Measurements from ENCODE around the gene LRRC27.

LRRC27 gene

DNA sequence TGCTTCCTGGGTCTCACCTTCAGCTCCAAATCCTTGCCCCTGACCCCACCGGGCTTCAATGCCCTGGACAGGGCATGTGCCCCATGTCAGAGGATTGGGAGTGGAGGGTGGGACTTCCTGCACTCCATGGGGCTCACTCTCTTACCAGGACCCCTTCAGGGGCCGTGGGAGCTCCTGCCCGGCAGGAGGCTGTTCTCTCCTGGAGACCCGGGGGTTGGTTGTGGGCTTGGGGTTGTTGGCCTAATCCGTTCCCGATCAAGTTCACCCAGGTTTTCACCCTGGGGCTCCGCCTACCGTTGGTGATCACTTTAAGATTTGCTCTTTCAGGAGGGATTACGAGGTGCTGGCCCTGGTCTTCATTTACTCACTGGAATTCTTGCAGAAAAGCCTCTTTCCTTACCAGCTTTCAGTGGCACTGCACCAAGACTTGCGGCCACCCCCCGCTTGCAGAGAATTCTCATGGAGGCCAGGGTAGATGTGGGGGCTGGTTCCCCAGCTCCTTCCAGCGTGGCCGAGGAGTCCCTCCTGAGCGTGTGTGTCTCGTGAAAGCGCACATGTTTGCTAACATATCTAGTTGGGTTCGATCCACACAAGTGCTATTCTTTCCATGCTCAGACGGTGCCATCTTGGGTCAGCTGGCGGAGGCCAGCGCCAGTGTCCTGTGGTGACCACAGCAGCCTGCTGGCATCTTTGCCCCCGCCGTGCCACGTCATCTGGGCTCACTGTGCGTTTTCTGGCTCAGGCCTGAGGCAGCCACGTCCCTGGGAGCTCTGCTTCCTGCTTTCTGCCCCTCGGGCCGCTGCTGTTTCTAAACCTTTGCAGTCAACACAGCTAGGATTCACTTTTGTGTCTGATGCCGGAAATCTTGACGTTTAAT lies 80.6 kb downstream of the LRRC27 start:
- DNase-seq (ENCODE audit: low read depth in 2 of 3, low spot score in 1 of 3): no peak

DNA sequence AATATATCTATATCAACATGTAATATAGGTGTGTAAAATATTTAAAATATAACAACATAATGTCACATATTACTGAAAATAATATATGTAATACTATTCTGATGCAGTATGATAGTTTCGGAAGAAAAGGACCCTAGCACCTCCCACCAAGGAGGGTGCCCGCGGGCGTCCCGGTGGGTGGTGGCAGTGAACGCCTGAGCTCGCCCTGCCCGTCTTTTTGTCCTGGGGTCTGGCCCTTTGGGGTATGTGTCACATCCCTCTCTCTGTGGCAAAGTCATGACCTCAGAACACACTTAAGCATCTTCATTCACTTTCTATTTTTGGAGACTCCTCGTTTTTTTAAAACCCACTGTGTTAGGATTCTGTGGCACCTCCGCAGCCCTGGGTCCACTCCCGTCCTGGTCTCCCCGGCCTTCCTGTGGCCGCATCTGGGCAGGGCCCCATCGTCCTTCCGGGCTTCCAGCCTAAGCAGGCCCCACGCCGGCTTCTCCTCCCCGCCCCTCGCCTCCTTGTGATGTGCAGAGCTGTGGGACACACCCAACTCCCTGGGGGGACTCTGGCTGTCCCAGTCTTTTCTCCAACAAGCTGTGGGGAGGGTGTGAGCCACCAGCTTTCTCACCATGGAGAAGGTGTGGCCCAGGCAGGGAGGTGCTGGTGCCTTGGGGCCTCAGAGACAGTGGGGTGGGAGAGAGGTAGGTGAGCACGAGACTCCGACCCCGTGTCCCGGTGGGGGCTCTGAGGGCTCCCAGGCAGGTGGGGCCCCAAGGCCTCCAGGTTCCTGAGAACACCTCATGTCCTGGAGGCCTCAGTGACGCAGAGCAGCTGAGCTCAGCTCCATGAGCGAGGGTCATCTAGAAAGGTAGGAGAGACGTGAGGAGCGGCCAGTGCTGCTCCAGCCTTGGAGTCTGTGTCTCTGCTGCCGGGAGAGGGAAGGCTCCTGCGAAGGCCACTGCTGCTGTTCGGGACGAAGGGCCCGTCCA lies 81.5 kb downstream of the LRRC27 start:
- DNase-seq (ENCODE audit: low read depth in 2 of 3, low spot score in 1 of 3): no peak

DNA sequence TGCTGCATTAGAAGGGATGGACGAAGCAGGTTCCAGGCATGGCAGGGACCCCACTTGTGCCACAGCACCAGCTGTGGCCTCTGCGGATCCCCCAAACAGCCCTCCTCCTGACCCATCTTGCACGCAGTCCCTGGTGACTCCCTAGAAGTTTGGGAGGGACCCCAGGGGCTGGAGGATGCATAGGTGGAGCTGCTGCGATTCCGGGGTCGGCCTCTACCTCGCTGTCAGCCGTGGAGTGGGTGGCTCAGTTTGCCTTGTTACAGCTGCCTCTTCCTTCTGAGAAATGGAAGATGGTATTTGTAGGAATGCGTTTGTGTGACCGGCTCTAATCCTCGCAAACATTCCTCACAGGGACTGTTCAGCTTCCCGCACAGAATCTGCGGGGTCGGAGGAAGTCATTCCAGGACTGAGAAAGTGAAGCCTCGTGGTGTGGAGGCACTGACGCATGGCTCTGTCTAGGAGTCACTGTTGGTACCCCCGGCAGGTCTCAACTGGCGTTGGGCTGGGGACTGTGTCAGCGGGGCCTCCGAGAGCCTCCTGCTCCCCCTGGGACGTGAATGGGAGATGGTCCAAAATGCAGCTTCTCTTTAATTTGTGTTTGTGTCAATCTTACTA lies 82.5 kb downstream of the LRRC27 start:
- no peak for DNase-seq (ENCODE audit: low read depth in 2 of 3, low spot score in 1 of 3)

DNA sequence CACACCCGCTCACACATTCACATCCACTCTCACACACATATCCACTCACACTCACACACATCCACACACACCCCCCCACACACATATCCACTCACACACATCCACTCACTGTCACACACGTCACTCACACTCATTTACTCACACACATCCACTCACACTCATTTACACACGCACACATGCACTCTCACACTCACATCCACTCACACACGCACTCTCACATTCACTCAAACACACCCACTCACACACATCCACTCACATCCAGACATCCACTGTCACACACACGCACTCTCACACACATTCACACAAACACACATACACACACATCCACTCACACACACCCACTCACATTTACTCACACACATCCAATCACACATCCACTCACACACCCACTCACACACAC lies 83.3 kb downstream of the LRRC27 start:
- no peak for DNase-seq (ENCODE audit: low read depth in 2 of 3, low spot score in 1 of 3)

DNA sequence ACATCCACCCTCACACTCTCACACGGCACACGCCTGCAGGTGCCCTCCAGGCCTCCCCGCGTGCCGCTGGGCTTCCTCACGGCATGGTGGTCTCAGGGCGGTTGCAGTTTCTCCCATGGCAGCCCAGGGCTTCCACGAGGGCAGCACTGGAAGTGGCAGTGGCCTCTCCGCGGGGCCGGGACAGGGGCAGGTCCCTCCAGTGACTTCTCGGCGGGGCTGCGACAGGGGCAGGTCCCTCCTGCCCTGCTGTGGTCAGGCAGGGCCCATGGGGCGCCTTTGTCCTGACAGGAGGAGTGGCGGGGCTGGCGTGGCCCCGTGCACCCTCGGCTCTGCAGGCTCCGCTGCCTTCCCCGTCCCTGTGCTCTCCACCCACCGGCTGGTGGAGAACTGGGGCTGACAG lies 84.0 kb downstream of the LRRC27 start:
- DNase-seq (ENCODE audit: low read depth in 2 of 3, low spot score in 1 of 3): no peak

DNA sequence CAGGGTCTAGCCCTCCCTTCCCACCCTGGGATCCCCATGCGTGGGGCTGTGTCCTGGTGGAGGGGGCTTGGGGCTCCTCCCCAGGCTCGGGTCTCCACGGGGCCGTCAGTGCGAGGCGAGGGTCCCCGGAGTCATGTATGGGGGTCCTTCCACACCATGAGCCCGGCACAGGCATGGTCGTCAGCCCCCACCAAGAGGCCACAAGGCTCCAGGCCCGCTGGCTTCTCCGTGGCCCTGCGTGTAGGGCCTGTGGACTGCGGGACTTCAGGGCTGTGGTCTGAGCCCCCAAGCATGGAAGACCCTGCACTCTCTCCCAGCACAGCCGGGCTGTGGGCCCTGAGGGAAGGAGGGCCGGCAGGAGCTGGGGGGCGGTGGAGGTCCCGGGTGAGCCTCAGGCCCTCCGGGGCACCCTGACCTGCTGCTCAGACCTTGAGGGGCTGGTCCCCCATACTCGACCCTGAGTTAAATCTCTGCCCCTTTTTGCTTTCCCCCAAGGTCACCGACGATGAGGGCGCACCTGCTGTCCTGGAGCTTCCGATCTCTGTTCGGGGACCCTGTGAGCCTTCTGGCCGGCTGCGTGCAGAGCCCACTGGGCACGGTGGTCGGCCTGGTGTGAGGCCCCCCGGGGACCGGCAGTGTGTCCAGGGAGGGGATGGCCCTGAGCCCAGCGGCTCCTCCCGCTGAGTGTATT lies 84.7 kb downstream of the LRRC27 start:
- no peak for DNase-seq (ENCODE audit: low read depth in 2 of 3, low spot score in 1 of 3)

DNA sequence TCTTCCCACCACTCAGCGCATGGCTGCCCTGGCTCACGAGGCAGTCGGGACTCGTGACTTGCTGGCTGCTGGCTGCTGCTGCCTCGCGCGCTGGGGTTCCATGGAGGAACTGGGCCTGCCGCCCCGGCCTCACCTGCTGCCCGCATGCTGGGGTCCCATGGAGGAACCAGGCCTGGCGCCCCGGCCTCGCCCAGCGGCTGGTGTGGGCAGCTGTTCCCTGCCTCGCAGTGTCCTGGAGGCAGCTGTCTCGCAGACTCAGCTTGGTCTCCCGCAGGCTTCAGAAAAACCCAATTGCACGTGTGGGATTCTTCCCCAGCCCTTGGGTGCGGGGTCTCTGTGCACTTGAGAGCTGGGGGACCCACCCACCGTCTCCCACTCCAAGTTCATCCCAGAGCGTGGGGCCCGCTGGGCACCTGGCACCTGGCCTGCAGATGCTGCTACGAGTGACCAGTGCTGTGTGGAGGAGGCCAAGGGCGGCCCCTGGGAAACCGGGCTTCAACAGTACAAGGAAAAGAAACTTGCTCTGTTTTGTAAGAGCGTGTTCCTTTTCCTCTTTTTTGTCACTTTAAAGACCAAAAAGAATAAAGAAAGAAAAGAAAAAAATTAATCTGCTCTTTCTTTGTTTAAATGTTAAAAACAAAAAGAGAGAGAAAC lies 85.4 kb downstream of the LRRC27 start:
- DNase-seq (ENCODE audit: low read depth in 2 of 3, low spot score in 1 of 3): no peak

DNA sequence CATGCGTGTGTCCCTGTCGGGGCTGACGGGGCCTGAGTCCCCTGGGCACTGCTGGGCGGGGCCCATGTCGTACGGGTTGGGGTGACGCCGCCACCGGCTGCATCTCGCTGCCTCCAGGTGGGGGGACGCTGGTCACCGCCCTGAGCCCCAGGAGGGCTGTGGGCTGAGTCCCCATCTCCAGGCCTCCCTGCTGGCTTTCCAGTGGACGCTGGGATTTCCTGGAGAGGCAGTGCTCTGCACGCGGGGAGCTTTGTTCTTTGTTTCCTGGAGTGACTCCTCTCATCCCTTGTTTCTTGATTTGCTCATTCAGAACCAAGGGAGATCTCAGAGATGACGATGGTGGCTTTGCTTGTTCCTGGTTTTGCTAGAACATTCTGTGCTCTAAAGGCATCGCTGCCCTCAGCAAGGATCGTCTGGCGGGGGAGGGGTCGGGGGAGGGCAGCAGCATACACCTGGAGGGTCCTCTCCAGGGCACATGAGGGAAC lies 86.0 kb downstream of the LRRC27 start:
- no peak for DNase-seq (ENCODE audit: low read depth in 2 of 3, low spot score in 1 of 3)

DNA sequence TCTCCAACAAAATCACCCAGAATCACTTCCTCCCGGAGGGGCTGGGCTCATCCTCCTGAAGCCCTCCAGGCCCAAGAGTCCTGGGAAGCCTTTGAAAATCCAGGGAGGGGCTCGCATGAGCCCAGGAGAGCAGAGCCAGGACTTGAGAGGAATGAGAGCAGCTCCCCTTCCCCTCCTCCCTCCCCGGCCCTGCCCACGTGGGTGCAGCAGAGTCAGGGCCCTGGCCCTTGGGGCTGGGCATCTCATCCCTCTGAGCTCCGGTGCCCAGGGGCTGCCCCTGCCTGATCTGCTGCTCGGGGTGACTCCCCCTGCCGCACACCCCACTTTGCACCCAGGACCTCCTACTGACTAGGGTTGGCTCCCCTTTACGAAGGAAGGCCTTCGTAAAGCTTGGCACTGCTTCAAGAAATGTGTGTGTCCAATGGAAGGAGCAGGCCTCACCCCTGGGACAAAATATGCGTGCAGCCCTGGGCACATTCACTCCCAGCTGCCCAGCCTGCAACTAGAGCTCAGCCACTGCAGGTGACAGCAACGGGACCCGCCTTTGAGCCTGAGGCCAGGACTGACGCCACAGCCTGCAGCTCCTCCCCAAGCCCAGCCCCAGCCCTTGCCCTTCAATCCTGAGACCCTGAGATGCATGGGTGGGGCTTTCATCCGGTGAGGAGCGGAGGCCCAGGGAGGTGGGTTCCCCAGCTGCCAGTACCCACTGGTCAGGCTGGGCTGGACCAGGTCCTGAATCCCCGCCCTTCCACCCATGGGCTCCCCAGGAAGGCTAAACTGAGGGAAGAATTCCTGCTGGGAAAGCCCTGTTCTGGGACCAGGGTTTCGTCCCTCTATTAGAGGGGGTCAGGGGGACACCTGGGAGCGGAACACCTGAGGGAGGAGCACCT lies 86.8 kb downstream of the LRRC27 start:
- no peak for DNase-seq (ENCODE audit: low read depth in 2 of 3, low spot score in 1 of 3)

DNA sequence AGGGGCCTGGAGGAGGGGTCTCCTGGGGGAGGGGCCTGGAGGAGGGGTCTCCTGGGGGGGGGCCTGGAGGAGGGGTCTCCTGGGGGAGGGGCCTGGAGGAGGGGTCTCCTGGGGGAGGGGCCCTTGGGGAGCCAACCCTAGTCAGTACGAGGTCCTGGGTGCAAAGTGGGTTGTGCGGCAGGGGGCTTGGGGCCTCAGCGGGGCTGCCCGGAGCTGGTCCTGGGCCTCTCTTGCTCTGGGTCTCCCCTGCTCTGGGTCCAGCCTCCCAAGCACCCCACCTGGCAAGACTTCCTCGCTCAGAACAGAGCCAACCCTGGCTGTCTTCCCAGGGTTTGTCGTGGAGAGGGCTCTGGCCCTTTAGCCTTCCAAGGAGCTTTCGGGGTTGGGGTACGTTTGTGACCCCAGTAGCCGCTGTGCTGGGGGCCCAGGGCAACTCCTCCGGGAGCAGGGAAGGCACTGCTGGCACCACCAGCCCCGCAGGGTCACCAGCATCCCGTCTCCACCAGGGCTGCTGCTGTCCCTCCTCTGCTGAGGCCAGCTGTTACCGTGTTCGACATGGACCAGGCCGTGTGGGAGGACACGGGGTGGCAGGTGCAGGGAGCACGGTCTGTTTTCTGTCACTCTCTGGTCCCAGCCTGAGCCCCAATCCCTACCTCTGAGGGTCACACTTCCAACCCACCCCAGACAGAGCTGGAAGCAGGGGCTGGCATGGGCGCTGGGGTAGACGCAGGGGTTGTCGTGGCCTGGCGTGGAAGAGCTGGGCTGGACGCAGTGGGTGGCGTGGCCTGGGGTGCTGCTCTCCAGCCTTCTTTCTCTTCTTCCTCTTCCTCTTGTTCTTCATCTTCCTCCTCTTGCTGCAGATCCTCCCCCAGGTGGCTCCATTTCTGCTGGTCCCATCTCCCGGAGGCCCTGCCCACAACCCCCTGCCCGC lies 87.8 kb downstream of the LRRC27 start:
- no peak for DNase-seq (ENCODE audit: low read depth in 2 of 3, low spot score in 1 of 3)

DNA sequence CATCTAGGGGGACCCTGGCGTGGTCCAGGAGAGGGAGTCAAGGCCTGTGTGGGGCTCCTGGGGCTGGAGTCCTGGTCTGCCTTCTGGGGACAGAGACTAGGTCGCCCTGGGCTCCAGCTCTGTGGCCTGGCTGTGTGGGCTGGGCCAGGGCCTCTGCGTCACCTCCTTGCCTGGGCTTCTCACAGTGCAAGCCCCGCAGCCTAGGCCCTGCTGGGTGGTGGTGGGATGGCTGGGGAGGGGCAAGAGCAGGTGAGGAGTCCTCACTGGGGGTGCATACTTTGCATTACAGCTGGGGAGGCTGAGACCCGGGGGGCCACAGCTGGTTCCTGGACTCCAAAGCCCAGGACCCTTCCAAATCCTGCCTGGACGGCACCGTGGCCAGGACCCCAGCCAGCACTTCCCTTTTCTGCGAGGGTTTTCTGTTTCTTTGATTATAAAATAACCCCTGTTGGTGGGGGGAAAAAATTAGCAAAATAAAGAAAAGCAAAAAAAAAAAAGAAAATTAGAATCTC lies 88.5 kb downstream of the LRRC27 start:
- DNase-seq (ENCODE audit: low read depth in 2 of 3, low spot score in 1 of 3): no peak

DNA sequence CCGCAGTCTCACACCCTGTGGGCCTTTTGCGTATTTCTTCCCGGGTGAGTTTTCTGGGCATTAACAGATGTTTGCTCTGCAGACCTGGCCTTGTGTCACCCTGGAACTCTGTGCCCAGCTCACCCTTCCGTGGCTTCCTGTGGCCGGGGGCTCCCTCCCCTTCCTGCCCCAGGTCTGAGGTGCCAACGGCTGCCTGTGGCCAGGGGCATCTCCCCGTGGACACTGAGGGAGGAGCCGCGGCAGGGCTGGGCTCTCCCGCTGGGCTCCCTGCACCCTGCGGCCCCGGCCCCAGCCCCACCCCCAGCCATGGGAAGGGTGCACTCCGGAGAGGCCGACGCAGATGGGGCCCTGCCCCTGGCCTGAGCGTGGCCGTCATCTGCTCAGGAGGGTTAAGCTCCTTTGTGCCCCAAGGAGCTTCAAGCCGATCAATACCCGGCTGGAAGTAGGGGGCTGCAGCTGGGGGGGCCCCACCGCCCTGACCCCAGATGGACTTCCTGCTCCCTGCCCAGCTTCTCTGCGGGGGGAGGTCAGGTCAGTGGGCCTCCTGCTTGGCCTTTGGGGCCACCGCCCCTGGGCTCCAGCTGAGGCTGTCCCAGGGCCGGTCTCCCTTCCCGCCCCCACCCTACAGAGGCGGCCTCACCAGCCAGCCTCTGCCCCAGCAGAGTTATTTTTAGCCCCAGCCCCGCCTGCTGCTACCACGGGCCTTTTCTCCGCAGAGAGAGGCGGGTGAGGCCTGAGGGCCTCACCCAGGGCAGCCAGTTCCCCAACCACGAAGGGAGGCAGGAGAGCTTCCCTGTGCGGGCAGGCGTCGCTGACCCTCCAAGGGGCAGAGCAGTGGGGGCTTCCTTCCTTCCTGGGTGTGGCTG lies 89.2 kb downstream of the LRRC27 start:
- no peak for DNase-seq (ENCODE audit: low read depth in 2 of 3, low spot score in 1 of 3)

DNA sequence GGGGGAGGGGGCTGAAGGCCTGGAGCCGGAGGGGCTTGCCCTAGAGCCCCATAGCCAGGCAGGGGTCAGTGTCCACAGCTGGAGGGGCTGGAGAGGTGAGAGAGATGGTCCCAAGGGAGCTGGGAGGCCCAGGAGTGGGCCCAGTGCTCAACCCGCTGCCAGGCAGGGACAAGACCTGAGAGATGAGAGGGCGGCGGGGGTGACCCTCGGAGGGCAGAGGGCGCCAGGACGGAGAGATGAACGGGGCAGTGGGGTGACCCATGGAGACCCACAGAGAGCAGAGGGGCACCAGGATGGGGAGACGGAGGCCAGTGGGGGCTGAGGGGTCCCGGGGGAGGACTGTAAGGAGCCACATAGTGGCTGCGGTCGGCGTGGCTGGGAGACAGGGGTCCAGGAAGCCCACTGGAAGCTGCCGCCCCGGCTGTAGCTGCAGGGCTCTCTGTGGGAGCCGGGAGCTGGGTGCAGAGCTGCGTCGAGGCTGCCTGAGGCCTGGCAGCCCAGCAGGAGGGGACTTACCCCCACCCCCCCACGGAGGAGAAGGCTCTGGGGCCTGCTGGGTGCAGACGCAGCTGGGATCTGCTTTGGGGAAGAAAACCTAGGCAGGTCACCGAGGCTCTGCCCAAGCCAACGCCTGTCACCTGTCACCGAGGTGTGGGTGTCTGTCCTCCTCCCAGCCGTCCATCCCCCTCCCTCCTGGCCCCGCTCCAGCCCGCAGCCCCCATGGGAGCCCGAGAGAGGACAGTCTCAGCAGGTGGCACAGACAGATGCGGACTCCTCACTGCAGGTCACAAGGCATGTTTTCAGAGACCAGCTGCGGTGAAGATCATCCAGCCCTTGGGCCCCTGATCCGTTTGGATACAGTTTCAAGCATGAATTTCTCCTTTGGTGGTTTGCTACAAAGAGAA lies 90.1 kb downstream of the LRRC27 start:
- no peak for DNase-seq (ENCODE audit: low read depth in 2 of 3, low spot score in 1 of 3)

DNA sequence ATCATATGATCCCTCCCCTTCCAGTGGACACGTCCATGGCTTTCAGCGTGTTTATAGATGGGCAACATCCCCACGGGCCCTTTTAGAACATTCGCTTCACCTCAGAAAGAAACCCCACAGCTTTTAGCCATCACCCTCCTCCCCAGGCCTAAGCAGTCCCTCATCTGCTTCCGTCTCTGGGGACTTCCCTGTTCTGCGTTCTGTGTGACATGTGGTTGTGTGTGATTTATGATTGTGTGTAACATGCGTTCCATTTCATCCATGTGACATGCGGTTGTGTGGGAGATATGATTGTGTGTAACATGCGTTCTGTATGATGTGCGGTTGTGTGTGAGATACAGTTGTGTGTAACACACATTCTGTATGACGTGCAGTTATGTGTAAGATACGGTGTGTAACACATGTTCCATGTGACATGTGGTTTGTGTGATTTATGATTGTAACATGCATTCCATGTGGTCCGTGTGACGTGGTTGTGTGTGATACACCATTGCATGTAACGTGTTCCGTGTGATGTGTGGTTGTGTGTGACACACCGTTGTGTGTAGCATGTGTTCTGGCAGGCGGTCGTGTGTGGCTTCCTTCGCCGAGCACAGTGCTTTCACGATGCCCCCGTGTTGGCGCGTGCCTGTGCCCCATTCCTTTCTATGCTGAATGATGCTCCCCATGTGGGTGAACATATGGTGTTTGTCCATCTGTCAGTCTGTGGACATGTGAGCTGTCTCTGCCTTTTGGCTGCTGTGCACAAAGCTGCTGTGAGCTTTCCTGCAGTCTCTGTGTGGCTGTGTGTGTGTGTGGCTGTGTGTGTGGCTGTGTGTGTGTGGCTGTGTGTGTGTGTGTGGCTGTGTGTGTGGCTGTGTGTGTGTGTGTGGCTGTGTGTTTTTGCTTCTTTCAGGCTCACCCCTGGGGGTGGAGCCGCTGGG lies 91.2 kb downstream of the LRRC27 start:
- no peak for DNase-seq (ENCODE audit: low read depth in 2 of 3, low spot score in 1 of 3)

All from stimulated activated CD4-positive, alpha-beta T cell treated with anti-CD3 and anti-CD28 coated beads, Interleukin-12 subunit alpha, Interleukin-12 subunit beta, amount 100 ng/mL, for 48 hours (primary cell).